Measurements from ENCODE around the gene RPP14. TPM values are rescaled to one million over a fixed set of nuclear protein-coding genes. Genes with fewer than 3 reads are reported as not detected.

The RPP14 gene
- polyA plus RNA-seq, 1 donor = 21.5 TPM

DNA sequence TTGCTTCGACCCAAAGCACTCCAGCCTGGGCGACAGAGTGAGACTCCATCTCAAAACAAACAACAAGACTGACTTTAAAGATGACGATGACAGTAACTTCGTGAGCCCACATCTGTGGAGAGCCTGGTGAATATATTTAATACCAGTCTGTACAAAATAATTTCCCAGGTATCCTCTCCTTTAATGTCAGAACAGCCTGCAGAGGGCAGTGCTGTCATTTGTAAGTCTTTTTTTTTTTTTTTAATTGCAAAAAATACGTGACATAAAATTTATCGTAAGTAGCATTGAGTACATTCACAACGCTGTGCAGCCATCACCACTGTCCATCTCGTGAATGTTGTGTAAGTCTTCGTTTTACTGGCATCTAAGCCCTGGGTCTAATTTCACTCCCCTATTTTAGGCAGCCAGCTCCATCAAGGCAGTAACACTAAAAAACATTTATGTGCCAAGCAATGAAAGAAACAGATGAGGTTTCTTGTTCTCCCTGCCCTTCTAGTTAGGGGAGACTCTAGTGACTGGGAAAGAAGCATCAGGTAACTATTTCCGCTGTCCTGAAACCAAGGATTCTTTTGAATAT, 1.7 kb downstream of the RPP14 start:
- WGBS (ENCODE audit: insufficient coverage, low lambda C conversion rate) = no CpG with 5 or more reads among the region's 10 CpGs

DNA sequence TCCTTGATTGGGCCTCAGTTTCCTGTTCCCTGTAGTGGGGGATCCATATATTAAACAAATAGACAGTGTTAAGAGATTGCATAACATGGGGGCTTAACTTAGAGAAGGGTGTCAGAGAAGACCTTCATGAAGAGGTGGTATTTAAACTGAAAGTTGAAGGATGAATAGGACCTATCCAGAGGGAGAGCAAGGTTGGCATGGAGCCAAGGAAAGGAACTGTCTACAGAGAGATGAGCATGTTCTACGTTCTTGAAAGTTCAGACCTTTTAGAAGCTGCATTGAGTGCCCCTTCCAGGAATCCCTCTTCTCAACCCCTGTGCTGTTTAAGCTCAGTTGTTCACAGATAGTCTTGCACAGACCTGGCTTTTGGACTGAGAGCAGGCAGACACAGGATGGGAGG, 2.7 kb downstream of the RPP14 start:
- no peak for DNase-seq
- Histone ChIP-seq H3K4me1 (ENCODE audit: control insufficient read depth, insufficient read depth, low read length) (peaks cover 18% of the 10 kb centered on the region), H3K27me3 (ENCODE audit: control insufficient read depth, insufficient read depth, low read length) (no peaks in the 10 kb centered on the region), H3K4me3 (ENCODE audit: low read length) (no peak overlapping the region), H3K9me3 (ENCODE audit: control insufficient read depth, low read depth, low read length) (no peaks in the 10 kb centered on the region), H3K27ac (ENCODE audit: low read length) (no peak overlapping the region), H3K36me3 (ENCODE audit: control insufficient read depth, insufficient read depth, low read length) (peaks cover 41% of the 10 kb centered on the region)
- no CpG with 5 or more reads among the region's 1 CpG for WGBS (ENCODE audit: insufficient coverage, low lambda C conversion rate)

More for the DNA sequence above, 1.7 kb downstream of the RPP14 start:
- Histone ChIP-seq H3K36me3 (ENCODE audit: control insufficient read depth, insufficient read depth, low read length) (peaks cover 37% of the 10 kb centered on the region), H3K27me3 (ENCODE audit: control insufficient read depth, insufficient read depth, low read length) (peaks cover under 1% of the 10 kb centered on the region), H3K4me1 (ENCODE audit: control insufficient read depth, insufficient read depth, low read length) (peaks cover 18% of the 10 kb centered on the region), H3K4me3 (ENCODE audit: low read length) (peak overlapping the region; percentile 89), H3K27ac (ENCODE audit: low read length) (peak overlapping the region; percentile 94), H3K9me3 (ENCODE audit: control insufficient read depth, low read depth, low read length) (no peaks in the 10 kb centered on the region)
- DNase-seq = peak; percentile 50 to 51

DNA sequence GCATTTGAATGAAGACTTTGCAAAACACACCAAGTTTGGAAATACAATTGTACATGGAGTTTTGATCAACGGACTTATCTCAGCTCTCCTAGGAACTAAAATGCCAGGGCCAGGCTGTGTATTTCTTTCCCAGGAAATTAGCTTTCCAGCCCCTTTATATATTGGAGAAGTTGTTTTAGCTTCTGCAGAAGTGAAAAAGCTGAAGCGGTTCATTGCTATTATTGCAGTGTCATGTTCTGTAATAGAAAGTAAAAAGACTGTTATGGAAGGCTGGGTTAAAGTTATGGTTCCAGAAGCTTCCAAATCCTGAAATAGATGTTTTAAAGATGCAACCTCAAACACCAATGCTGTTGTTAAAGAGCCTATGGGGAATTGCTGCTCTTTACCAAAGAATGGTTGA, 11.8 kb downstream of the RPP14 start:
- no peaks in the 10 kb centered on the region for H3K9me3 ChIP-seq (ENCODE audit: control insufficient read depth, low read depth, low read length)
- 90% methylated on average over 2 of the region's 2 CpGs for WGBS (ENCODE audit: insufficient coverage, low lambda C conversion rate)
- no peak overlapping the region for H3K27ac ChIP-seq (ENCODE audit: low read length)
- no peaks in the 10 kb centered on the region for H3K27me3 ChIP-seq (ENCODE audit: control insufficient read depth, insufficient read depth, low read length)
- no peaks in the 10 kb centered on the region for H3K4me1 ChIP-seq (ENCODE audit: control insufficient read depth, insufficient read depth, low read length)
- H3K4me3 ChIP-seq (ENCODE audit: low read length) = no peak overlapping the region
- H3K36me3 ChIP-seq (ENCODE audit: control insufficient read depth, insufficient read depth, low read length) = peaks cover 46% of the 10 kb centered on the region
- no peak for DNase-seq

DNA sequence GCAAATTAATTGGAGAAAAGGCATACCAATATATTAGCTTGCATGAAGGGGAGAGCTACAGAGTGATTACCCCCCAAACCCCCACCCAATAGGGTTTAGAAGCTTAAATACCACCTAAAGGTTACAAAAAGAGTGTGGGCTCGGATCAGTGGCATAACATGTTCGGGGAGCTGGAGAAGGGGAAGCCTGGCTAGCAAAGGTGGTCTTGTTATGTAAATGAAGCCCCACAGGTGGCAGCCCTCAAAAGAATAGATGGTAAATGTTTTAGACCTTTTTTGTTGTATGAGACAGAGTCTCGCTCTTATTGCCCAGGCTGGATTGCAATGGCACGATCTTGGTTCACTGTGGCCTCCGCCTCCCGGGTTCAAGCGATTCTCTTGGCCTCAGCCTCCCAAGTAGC, 15.7 kb downstream of the RPP14 start:
- no peaks in the 10 kb centered on the region for H3K9me3 ChIP-seq (ENCODE audit: control insufficient read depth, low read depth, low read length)
- H3K36me3 ChIP-seq (ENCODE audit: control insufficient read depth, insufficient read depth, low read length) = peaks cover 23% of the 10 kb centered on the region
- WGBS (ENCODE audit: insufficient coverage, low lambda C conversion rate) = no CpG with 5 or more reads among the region's 7 CpGs
- peaks cover 5% of the 10 kb centered on the region for H3K4me1 ChIP-seq (ENCODE audit: control insufficient read depth, insufficient read depth, low read length)
- H3K27ac ChIP-seq (ENCODE audit: low read length) = no peak overlapping the region
- no peak overlapping the region for H3K4me3 ChIP-seq (ENCODE audit: low read length)
- no peak for DNase-seq
- H3K27me3 ChIP-seq (ENCODE audit: control insufficient read depth, insufficient read depth, low read length) = no peaks in the 10 kb centered on the region

DNA sequence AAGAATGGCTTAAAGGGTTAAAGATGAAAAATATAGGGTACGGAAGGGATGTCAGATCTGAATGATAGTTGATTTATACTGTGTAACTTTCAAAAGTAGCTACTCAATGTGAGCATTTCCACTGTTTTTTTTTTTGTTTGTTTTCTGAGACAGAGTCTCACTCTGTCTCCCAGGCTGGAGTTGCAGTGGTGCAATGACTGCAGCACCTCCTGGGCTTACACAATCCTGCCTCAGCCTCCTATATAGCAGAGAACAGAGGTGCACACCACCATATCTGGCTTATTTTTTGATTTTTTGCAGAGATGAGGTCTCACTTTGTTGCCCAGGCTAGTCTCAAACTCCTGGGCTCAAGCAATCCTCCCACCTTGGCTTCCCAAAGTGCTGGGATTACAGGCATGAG, 16.7 kb downstream of the RPP14 start:
- Histone ChIP-seq H3K27me3 (ENCODE audit: control insufficient read depth, insufficient read depth, low read length) (peaks cover 6% of the 10 kb centered on the region), H3K4me3 (ENCODE audit: low read length) (no peak overlapping the region), H3K9me3 (ENCODE audit: control insufficient read depth, low read depth, low read length) (no peaks in the 10 kb centered on the region), H3K36me3 (ENCODE audit: control insufficient read depth, insufficient read depth, low read length) (peaks cover 17% of the 10 kb centered on the region), H3K4me1 (ENCODE audit: control insufficient read depth, insufficient read depth, low read length) (peaks cover 5% of the 10 kb centered on the region), H3K27ac (ENCODE audit: low read length) (no peak overlapping the region)
- no peak for DNase-seq
- 100% methylated on average over 1 of the region's 1 CpG for WGBS (ENCODE audit: insufficient coverage, low lambda C conversion rate)

DNA sequence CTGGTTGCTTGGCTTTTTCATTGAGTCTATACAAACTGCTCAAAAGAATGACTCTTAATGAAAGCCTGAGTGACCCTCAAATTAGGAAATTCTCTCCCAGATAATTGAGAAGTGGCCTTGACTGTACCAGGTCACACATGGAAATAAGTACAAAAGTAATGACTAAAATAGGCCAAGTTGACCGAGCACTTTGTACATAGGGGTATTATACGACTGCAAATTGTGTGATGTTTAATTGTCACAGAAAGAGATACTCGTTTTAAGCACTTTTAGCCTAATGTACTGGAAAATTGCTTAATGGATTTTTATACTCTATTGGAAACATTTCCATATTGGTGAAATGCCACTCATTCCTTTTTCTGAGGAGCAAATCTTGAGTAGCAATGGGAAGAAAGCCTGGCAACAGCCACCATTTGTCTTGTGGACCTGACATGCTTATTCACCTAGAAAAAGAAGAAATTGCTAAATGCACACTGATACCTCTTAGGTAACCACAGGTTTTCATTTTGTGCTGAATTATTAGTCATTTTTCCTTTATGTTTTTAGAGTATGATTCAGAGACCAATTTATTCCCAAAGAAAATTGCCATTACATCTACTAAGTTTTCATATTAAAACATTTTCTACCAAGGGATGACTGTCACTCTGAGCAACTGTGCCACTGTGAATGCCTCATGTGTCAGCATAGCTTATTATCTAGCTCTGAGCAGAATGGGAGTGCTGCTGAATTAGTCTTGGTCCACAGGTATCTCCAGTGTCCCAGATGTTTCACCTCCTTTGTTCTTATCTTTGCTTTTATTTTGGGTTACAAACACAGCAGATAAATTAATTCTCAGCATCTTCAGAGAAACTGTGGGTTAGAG, 17.7 kb downstream of the RPP14 start:
- 79% methylated on average over 3 of the region's 3 CpGs for WGBS (ENCODE audit: insufficient coverage, low lambda C conversion rate)
- H3K27me3 ChIP-seq (ENCODE audit: control insufficient read depth, insufficient read depth, low read length) = peaks cover 7% of the 10 kb centered on the region
- H3K36me3 ChIP-seq (ENCODE audit: control insufficient read depth, insufficient read depth, low read length) = peaks cover 9% of the 10 kb centered on the region
- H3K4me3 ChIP-seq (ENCODE audit: low read length) = no peak overlapping the region
- H3K9me3 ChIP-seq (ENCODE audit: control insufficient read depth, low read depth, low read length) = no peaks in the 10 kb centered on the region
- H3K4me1 ChIP-seq (ENCODE audit: control insufficient read depth, insufficient read depth, low read length) = peaks cover 5% of the 10 kb centered on the region
- H3K27ac ChIP-seq (ENCODE audit: low read length) = no peak overlapping the region
- no peak for DNase-seq

DNA sequence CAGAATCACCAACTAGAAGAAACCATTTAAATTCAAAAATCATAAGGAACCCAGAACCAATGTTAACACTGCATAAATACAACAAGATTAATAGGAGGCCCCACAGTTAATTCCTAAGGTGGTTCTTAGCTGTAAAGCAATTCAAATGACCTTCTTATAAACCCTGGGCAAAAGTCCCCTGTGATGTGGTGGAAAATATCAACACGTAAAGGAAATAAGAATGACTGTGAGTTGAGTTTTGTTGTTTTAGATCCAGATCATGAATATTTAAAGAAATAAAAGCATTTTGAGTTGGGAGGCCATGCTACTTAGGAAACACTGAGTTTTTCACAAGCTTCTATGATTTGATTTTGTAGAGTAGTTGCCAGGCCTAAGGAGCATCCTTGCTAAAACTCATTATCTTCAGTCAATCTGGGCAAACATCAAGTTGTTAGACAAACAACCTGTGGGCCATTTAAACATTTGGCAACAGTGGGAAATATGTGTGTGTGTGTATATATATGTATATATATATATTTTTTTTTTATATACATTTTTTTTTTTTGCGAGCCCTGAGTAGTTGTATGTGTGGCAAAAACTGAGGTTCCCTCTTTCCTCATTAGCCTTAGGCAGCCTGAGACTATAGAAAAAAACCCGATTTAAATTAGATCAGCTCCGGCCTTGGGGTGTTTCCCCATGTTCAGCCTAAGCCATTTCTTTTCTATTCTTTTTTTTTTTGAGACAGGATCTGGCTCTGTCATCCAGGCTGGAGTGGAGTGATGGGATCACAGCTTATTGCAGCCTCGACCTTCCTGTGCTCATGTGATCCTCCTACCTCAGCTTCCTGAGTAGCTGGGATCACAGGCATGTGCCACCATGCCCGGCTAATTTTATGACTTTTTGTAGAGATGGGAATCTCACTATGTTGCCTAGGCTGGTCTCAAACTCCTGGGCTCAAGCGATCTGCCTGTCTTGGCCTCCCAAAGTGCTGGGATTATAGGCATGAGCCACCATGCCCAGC, 18.6 kb downstream of the RPP14 start:
- peaks cover 7% of the 10 kb centered on the region for H3K27me3 ChIP-seq (ENCODE audit: control insufficient read depth, insufficient read depth, low read length)
- no peak for DNase-seq
- peaks cover 5% of the 10 kb centered on the region for H3K4me1 ChIP-seq (ENCODE audit: control insufficient read depth, insufficient read depth, low read length)
- H3K9me3 ChIP-seq (ENCODE audit: control insufficient read depth, low read depth, low read length) = no peaks in the 10 kb centered on the region
- peaks cover 4% of the 10 kb centered on the region for H3K36me3 ChIP-seq (ENCODE audit: control insufficient read depth, insufficient read depth, low read length)
- WGBS (ENCODE audit: insufficient coverage, low lambda C conversion rate) = no CpG with 5 or more reads among the region's 7 CpGs
- H3K27ac ChIP-seq (ENCODE audit: low read length) = no peak overlapping the region
- H3K4me3 ChIP-seq (ENCODE audit: low read length) = no peak overlapping the region

DNA sequence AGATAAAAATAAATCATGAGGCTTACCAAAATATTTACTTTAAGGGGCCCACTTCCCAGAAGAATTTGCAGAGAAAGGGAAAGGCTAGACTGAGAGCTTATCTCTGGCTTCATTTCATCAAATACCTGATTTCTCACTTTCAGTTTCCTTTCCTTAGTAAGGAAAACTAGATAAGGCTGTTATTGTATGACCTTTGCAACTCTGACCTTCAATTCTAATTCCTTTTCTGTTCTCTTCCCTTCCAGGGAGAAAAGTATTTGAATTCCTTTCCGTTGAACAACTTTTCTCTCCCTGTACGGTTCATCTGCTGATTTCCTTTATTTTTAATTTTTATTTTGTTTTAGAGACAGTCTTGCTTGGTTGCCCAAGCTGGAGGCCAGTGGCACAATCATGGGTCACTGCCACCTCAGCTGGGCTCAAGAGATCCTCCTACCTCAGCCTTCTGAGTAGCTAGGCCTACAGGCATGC, 19.5 kb downstream of the RPP14 start:
- H3K36me3 ChIP-seq (ENCODE audit: control insufficient read depth, insufficient read depth, low read length) = peaks cover 4% of the 10 kb centered on the region
- H3K4me1 ChIP-seq (ENCODE audit: control insufficient read depth, insufficient read depth, low read length) = peaks cover 5% of the 10 kb centered on the region
- WGBS (ENCODE audit: insufficient coverage, low lambda C conversion rate) = no CpG with 5 or more reads among the region's 2 CpGs
- no peak overlapping the region for H3K4me3 ChIP-seq (ENCODE audit: low read length)
- H3K27me3 ChIP-seq (ENCODE audit: control insufficient read depth, insufficient read depth, low read length) = peaks cover 7% of the 10 kb centered on the region
- DNase-seq = peak in 1 of 2 donors; percentile 69
- H3K9me3 ChIP-seq (ENCODE audit: control insufficient read depth, low read depth, low read length) = no peaks in the 10 kb centered on the region
- H3K27ac ChIP-seq (ENCODE audit: low read length) = no peak overlapping the region

DNA sequence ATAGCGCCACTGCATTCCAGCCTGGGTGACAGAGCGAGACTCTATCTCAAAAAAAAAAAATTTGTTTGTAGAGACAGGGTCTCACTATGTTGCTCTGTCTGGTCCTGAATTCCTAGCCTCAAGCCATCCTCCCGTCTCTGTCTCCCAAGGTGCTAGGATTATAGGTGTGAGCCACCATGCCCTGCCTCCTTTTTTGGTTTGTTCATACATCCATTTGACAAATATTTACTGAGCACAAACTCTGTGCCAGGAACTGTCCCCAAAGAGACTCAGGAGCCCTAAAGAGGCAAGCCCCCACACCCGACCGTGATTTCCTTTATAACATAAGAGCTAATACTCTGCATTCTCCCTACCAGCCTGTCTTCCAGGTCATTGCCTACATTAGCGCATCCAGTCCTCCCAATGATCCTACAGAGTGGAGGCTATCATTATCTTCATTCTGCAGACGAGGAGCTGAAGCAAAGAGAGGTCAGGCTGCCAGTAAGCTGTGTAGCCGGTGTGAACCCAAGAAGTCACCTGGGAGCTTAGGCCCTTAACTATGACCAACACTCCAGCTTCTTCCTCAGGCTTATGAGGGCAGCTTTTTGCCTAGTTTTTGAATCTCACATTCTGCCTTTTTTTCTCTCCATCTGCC, 20.3 kb downstream of the RPP14 start:
- peaks cover under 1% of the 10 kb centered on the region for H3K36me3 ChIP-seq (ENCODE audit: control insufficient read depth, insufficient read depth, low read length)
- H3K4me1 ChIP-seq (ENCODE audit: control insufficient read depth, insufficient read depth, low read length) = peaks cover 5% of the 10 kb centered on the region
- no peak for DNase-seq
- peaks cover 7% of the 10 kb centered on the region for H3K27me3 ChIP-seq (ENCODE audit: control insufficient read depth, insufficient read depth, low read length)
- no peak overlapping the region for H3K27ac ChIP-seq (ENCODE audit: low read length)
- H3K4me3 ChIP-seq (ENCODE audit: low read length) = no peak overlapping the region
- no CpG with 5 or more reads among the region's 8 CpGs for WGBS (ENCODE audit: insufficient coverage, low lambda C conversion rate)
- no peaks in the 10 kb centered on the region for H3K9me3 ChIP-seq (ENCODE audit: control insufficient read depth, low read depth, low read length)

Data from large intestine (tissue), 3 donors.